ENCODE data around the gene SYNM.
A peak's percentile ranks its signal among the peaks of the same experiment; 100 is the strongest.

Gene SYNM

DNA sequence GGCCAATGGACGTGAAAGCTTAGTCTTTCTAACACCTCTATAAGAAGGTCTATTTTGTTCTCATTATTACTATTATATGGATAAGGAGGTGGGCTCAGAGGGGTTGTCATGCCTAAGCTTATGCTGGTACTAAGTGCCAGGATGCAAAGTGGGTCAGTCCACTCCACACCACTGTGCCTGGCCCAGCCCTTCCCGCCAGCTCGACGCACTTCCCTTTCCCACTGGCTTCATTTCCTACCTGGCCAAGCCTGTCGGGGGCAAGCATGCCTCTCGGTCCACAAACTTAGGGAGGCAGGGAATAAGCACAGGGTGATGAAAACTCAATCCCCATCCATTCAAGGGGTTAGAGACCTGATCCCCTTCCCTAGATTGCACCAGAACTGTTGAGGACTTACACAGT, 5.9 kb upstream of the SYNM start:
- TF ChIP-seq EZH2phosphoT487 (IDR thresholded peaks at IDR 0.05; ENCODE audit: borderline replicate concordance, low read length), result no peak
- TF ChIP-seq, protein P1, sequence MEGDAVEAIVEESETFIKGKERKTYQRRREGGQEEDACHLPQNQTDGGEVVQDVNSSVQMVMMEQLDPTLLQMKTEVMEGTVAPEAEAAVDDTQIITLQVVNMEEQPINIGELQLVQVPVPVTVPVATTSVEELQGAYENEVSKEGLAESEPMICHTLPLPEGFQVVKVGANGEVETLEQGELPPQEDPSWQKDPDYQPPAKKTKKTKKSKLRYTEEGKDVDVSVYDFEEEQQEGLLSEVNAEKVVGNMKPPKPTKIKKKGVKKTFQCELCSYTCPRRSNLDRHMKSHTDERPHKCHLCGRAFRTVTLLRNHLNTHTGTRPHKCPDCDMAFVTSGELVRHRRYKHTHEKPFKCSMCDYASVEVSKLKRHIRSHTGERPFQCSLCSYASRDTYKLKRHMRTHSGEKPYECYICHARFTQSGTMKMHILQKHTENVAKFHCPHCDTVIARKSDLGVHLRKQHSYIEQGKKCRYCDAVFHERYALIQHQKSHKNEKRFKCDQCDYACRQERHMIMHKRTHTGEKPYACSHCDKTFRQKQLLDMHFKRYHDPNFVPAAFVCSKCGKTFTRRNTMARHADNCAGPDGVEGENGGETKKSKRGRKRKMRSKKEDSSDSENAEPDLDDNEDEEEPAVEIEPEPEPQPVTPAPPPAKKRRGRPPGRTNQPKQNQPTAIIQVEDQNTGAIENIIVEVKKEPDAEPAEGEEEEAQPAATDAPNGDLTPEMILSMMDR (IDR thresholded peaks at IDR 0.05; ENCODE audit: low read depth, low read length, poor library complexity, severe bottlenecking), result no peak
- H4K20me1 ChIP-seq (ENCODE audit: control insufficient read depth, insufficient read depth, low read depth, low read length), result no peaks in the 10 kb centered on the region
- no peaks in the 10 kb centered on the region for H3K9me3 ChIP-seq (ENCODE audit: control insufficient read depth, insufficient read depth, low read length)
- no peaks in the 10 kb centered on the region for H3K36me3 ChIP-seq (ENCODE audit: control insufficient read depth, low read length)
- H3K27me3 ChIP-seq (ENCODE audit: control insufficient read depth, low read length), result peaks cover 10% of the 10 kb centered on the region; the same call in 1 of the 2 replicates
- no peak overlapping the region for H3K27ac ChIP-seq (ENCODE audit: low read depth, low read length)
- H3K4me2 ChIP-seq (ENCODE audit: low read length), result no peak overlapping the region
- no peak overlapping the region for H3K4me3 ChIP-seq (ENCODE audit: low read length)
- H3K79me2 ChIP-seq (ENCODE audit: control insufficient read depth, low read length), result no peaks in the 10 kb centered on the region
- no peaks in the 10 kb centered on the region for H3F3A ChIP-seq (ENCODE audit: control insufficient read depth, insufficient read depth)
- no peaks in the 10 kb centered on the region for H3K9me2 ChIP-seq (replicated peaks; ENCODE audit: control insufficient read depth, low read length)
- no peaks in the 10 kb centered on the region for H3K4me1 ChIP-seq (ENCODE audit: control insufficient read depth, low read length)

- Histone ChIP-seq H3K36me3 (ENCODE audit: control insufficient read depth, low read length) (no peaks in the 10 kb centered on the region), H3K4me1 (ENCODE audit: control insufficient read depth, low read length) (no peaks in the 10 kb centered on the region), H3K27me3 (ENCODE audit: control insufficient read depth, low read length) (peaks cover 10% of the 10 kb centered on the region; the same call in 1 of the 2 replicates), H3F3A (ENCODE audit: control insufficient read depth, insufficient read depth) (no peaks in the 10 kb centered on the region), H3K4me3 (ENCODE audit: low read length) (no peak overlapping the region), H3K27ac (ENCODE audit: low read depth, low read length) (no peak overlapping the region), H3K4me2 (ENCODE audit: low read length) (no peak overlapping the region), H3K79me2 (ENCODE audit: control insufficient read depth, low read length) (no peaks in the 10 kb centered on the region), H4K20me1 (ENCODE audit: control insufficient read depth, insufficient read depth, low read depth, low read length) (no peaks in the 10 kb centered on the region), H3K9me3 (ENCODE audit: control insufficient read depth, insufficient read depth, low read length) (no peaks in the 10 kb centered on the region), H3K9me2 (replicated peaks; ENCODE audit: control insufficient read depth, low read length) (no peaks in the 10 kb centered on the region)
- TF ChIP-seq EZH2phosphoT487 (IDR thresholded peaks at IDR 0.05; ENCODE audit: borderline replicate concordance, low read length), result no peak
- TF ChIP-seq, protein P1 (IDR thresholded peaks at IDR 0.05; ENCODE audit: low read depth, low read length, poor library complexity, severe bottlenecking), result no peak
Observed at GRCh38 chr15:99099661-99100060, 5.2 kb upstream of the SYNM start.

- H3K9me3 ChIP-seq (ENCODE audit: control insufficient read depth, insufficient read depth, low read length), result no peaks in the 10 kb centered on the region
- H3K79me2 ChIP-seq (ENCODE audit: control insufficient read depth, low read length), result no peaks in the 10 kb centered on the region
- peak overlapping the region; percentile 19; the same call in 1 of the 2 replicates for H3K4me2 ChIP-seq (ENCODE audit: low read length)
- H3K27ac ChIP-seq (ENCODE audit: low read depth, low read length), result no peak overlapping the region
- no peaks in the 10 kb centered on the region for H4K20me1 ChIP-seq (ENCODE audit: control insufficient read depth, insufficient read depth, low read depth, low read length)
- no peak for TF ChIP-seq EZH2phosphoT487 (IDR thresholded peaks at IDR 0.05; ENCODE audit: borderline replicate concordance, low read length)
- TF ChIP-seq, protein P1 (IDR thresholded peaks at IDR 0.05; ENCODE audit: low read depth, low read length, poor library complexity, severe bottlenecking), result peak; percentile 75
- H3K27me3 ChIP-seq (ENCODE audit: control insufficient read depth, low read length), result peaks cover 10% of the 10 kb centered on the region; the same call in 1 of the 2 replicates
- no peaks in the 10 kb centered on the region for H3K4me1 ChIP-seq (ENCODE audit: control insufficient read depth, low read length)
- H3K4me3 ChIP-seq (ENCODE audit: low read length), result no peak overlapping the region
- H3K9me2 ChIP-seq (replicated peaks; ENCODE audit: control insufficient read depth, low read length), result no peaks in the 10 kb centered on the region
- no peaks in the 10 kb centered on the region for H3F3A ChIP-seq (ENCODE audit: control insufficient read depth, insufficient read depth)
- no peaks in the 10 kb centered on the region for H3K36me3 ChIP-seq (ENCODE audit: control insufficient read depth, low read length)
Observed at GRCh38 chr15:99100245-99101173, 4.4 kb upstream of the SYNM start.
